ENCODE data around the gene SHC3. TPM values are rescaled to one million over a fixed set of nuclear protein-coding genes. Genes with fewer than 3 reads are reported as not detected.

The SHC3 gene
- total RNA-seq, 1 experiment from 2014 or later = 0.66 TPM

- ATAC-seq = no peak
- H3K9me2 ChIP-seq (replicated peaks; ENCODE audit: low read length) = no peaks in the 10 kb centered on the region
- intact Hi-C loops (cut with micrococcal nuclease) = no loop called here
- H3K9ac ChIP-seq (ENCODE audit: low read length) = no peak overlapping the region
- no peak for TF ChIP-seq EZH2phosphoT487 (IDR thresholded peaks at IDR 0.05; ENCODE audit: borderline replicate concordance, low read length)
- TF ChIP-seq CTCF (conservative IDR thresholded peaks at IDR 0.05; ENCODE audit: low read depth, low read length) = no peak
- TF ChIP-seq EZH2 (IDR thresholded peaks at IDR 0.05; ENCODE audit: low read length, unreplicated experiment) = no peak
- ChIA-PET CTCF (no interaction called here), POLR2A (ENCODE audit: unreplicated experiment) (no interaction called here)
- H3K4me1 ChIP-seq (ENCODE audit: insufficient read depth, low read length) = no peaks in the 10 kb centered on the region
- no peak overlapping the region for H2AFZ ChIP-seq (ENCODE audit: low read length)
- no peaks in the 10 kb centered on the region for H3F3A ChIP-seq (ENCODE audit: low read length, unreplicated experiment)
- no peaks in the 10 kb centered on the region for H3K9me3 ChIP-seq (ENCODE audit: low read length)
- no TSS peak for BruUV-seq (replicated peaks)
- no peaks in the 10 kb centered on the region for H3K27me3 ChIP-seq (ENCODE audit: low read length)
- no peak for DNase-seq
- no peaks in the 10 kb centered on the region for H3K36me3 ChIP-seq (ENCODE audit: low read depth, low read length)
- H3K4me3 ChIP-seq (ENCODE audit: low read length) = no peak overlapping the region
- no peak overlapping the region for H3K4me2 ChIP-seq (ENCODE audit: low read length)
- H3K79me2 ChIP-seq (ENCODE audit: low read length) = no peaks in the 10 kb centered on the region
- H4K20me1 ChIP-seq (ENCODE audit: low read length) = no peaks in the 10 kb centered on the region
- H3K27ac ChIP-seq (ENCODE audit: low read length) = no peak overlapping the region
These were observed 44.9 kb upstream of the SHC3 start for GRCh38 chr9:89223396-89223977.

- CTCF ChIA-PET = no interaction called here
- no peak overlapping the region for H3K9ac ChIP-seq (ENCODE audit: low read length)
- POLR2A ChIA-PET (ENCODE audit: unreplicated experiment) = no interaction called here
- no peaks in the 10 kb centered on the region for H3K9me2 ChIP-seq (replicated peaks; ENCODE audit: low read length)
- H3K27ac ChIP-seq (ENCODE audit: low read length) = no peak overlapping the region
- TF ChIP-seq EZH2 (IDR thresholded peaks at IDR 0.05; ENCODE audit: low read length, unreplicated experiment) = no peak
- TF ChIP-seq EZH2phosphoT487 (IDR thresholded peaks at IDR 0.05; ENCODE audit: borderline replicate concordance, low read length) = no peak
- TF ChIP-seq CTCF (conservative IDR thresholded peaks at IDR 0.05; ENCODE audit: low read depth, low read length) = no peak
- H3F3A ChIP-seq (ENCODE audit: low read length, unreplicated experiment) = no peaks in the 10 kb centered on the region
- H3K27me3 ChIP-seq (ENCODE audit: low read length) = no peaks in the 10 kb centered on the region
- no peaks in the 10 kb centered on the region for H3K9me3 ChIP-seq (ENCODE audit: low read length)
- H3K4me1 ChIP-seq (ENCODE audit: insufficient read depth, low read length) = no peaks in the 10 kb centered on the region
- no TSS peak for BruUV-seq (replicated peaks)
- no peak for ATAC-seq
- H3K4me3 ChIP-seq (ENCODE audit: low read length) = no peak overlapping the region
- H3K36me3 ChIP-seq (ENCODE audit: low read depth, low read length) = no peaks in the 10 kb centered on the region
- intact Hi-C loops (cut with micrococcal nuclease) = no loop called here
- no peaks in the 10 kb centered on the region for H3K79me2 ChIP-seq (ENCODE audit: low read length)
- no peaks in the 10 kb centered on the region for H4K20me1 ChIP-seq (ENCODE audit: low read length)
- no peak for DNase-seq
- H3K4me2 ChIP-seq (ENCODE audit: low read length) = no peak overlapping the region
- no peak overlapping the region for H2AFZ ChIP-seq (ENCODE audit: low read length)
These were observed 41.0 kb upstream of the SHC3 start for GRCh38 chr9:89219637-89220036.

- H3F3A ChIP-seq (ENCODE audit: low read length, unreplicated experiment) = no peaks in the 10 kb centered on the region
- no TSS peak for BruUV-seq (replicated peaks)
- ATAC-seq (no peak), DNase-seq (no peak)
- H3K4me2 ChIP-seq (ENCODE audit: low read length) = no peak overlapping the region
- no peaks in the 10 kb centered on the region for H4K20me1 ChIP-seq (ENCODE audit: low read length)
- H3K4me1 ChIP-seq (ENCODE audit: insufficient read depth, low read length) = no peaks in the 10 kb centered on the region
- CTCF ChIA-PET = no interaction called here
- H3K27me3 ChIP-seq (ENCODE audit: low read length) = no peaks in the 10 kb centered on the region
- H3K4me3 ChIP-seq (ENCODE audit: low read length) = no peak overlapping the region
- H3K27ac ChIP-seq (ENCODE audit: low read length) = no peak overlapping the region
- H3K79me2 ChIP-seq (ENCODE audit: low read length) = no peaks in the 10 kb centered on the region
- H3K36me3 ChIP-seq (ENCODE audit: low read depth, low read length) = no peaks in the 10 kb centered on the region
- H2AFZ ChIP-seq (ENCODE audit: low read length) = no peak overlapping the region
- POLR2A ChIA-PET (ENCODE audit: unreplicated experiment) = no interaction called here
- H3K9me3 ChIP-seq (ENCODE audit: low read length) = no peaks in the 10 kb centered on the region
- TF ChIP-seq CTCF (conservative IDR thresholded peaks at IDR 0.05; ENCODE audit: low read depth, low read length) (no peak), EZH2 (IDR thresholded peaks at IDR 0.05; ENCODE audit: low read length, unreplicated experiment) (no peak), EZH2phosphoT487 (IDR thresholded peaks at IDR 0.05; ENCODE audit: borderline replicate concordance, low read length) (no peak)
- H3K9me2 ChIP-seq (replicated peaks; ENCODE audit: low read length) = no peaks in the 10 kb centered on the region
- no peak overlapping the region for H3K9ac ChIP-seq (ENCODE audit: low read length)
- intact Hi-C loops (cut with micrococcal nuclease) = no loop called here
These were observed 39.7 kb upstream of the SHC3 start for GRCh38 chr9:89218040-89218928.
